ENCODE measurements around the gene OSBP2. TPM values are rescaled to one million over a fixed set of nuclear protein-coding genes. Genes with fewer than 3 reads are reported as not detected.

Gene OSBP2
- total and polyA plus RNA-seq, 10 of the 15 experiments (the other 5 are each of a cell fraction or from before 2014, with no cell fraction given): 0.11 to 7.7 (median 3.6) TPM

DNA sequence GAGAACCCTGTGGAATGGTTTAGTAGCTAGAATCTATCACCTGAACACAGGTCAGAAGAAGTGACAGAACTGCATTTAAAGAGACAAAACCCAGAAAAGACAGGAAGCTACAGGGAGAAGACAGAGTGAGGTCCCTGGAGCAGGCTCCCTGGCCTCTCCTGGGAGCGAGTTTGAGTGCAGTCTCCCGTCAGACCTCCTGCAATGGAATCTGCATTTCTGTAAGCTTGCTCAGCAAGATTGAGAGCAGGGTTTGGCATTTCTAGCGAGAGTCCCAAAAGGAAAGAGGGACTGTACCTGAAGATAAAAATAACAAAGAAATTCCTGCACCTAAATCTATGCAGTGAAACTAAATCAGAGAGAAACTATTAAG is 199.7 kb downstream of the OSBP2 start:
- Histone ChIP-seq H3K79me2 (ENCODE audit: control insufficient read depth, insufficient read depth, low read length) (no peaks in the 10 kb centered on the region), H3K9ac (ENCODE audit: control insufficient read depth, insufficient read depth, low read length) (no peak overlapping the region), H3K9me3 (replicated peaks; ENCODE audit: control insufficient read depth, insufficient read depth, low read length) (no peaks in the 10 kb centered on the region; the same call in 2 of the 3 replicates), H4K20me1 (ENCODE audit: control insufficient read depth, insufficient read depth) (no peaks in the 10 kb centered on the region; the same call in 1 of the 2 replicates), H3K36me3 (ENCODE audit: control insufficient read depth in 2 of 2, insufficient read depth in 2 of 2, low read length in 1 of 2) (peaks cover 0 to 14% of the 10 kb centered on the region in 2 experiments; a peak in 2 of 4 replicates), H3K4me3 (no peak overlapping the region), H3K27ac (ENCODE audit: control insufficient read depth, insufficient read depth) (no peak overlapping the region), H3K27me3 (replicated peaks in 1 of 2; ENCODE audit: control insufficient read depth in 2 of 2, insufficient read depth in 2 of 2, low read length in 1 of 2) (no peaks in the 10 kb centered on the region), H3K4me2 (ENCODE audit: control insufficient read depth, insufficient read depth) (no peak overlapping the region), H2AFZ (ENCODE audit: control insufficient read depth, low read depth, low read length) (no peak overlapping the region), H3K4me1 (ENCODE audit: control insufficient read depth, insufficient read depth, low read length) (no peaks in the 10 kb centered on the region)
- intact Hi-C loops (cut with micrococcal nuclease; ENCODE audit: unreplicated experiment): loop anchor here (5.0 kb wide), 1 partner anchor 132 kb away; no protein-coding TSS in a partner anchor
- RAD21 ChIA-PET (ENCODE audit: unreplicated experiment): no interaction called here
- CTCF ChIA-PET: no interaction called here
- in situ Hi-C loops (cut with MboI): no loop called here
- no TSS peak for BruUV-seq (replicated peaks)
- WGBS (ENCODE audit: insufficient coverage, insufficient replicate concordance, low lambda C conversion rate, missing lambda C conversion rate): 26% methylated on average over 3 of the region's 3 CpGs
- FAIRE-seq (no peak), DNase-seq (ENCODE audit: low read depth, low spot score) (no peak), ATAC-seq (no peak)
- no peak for TF ChIP-seq CEBPB (IDR thresholded peaks at IDR 0.05; ENCODE audit: borderline replicate concordance in 1 of 2, low read depth in 2 of 2, low read length in 2 of 2)
- TF ChIP-seq, protein P1, sequence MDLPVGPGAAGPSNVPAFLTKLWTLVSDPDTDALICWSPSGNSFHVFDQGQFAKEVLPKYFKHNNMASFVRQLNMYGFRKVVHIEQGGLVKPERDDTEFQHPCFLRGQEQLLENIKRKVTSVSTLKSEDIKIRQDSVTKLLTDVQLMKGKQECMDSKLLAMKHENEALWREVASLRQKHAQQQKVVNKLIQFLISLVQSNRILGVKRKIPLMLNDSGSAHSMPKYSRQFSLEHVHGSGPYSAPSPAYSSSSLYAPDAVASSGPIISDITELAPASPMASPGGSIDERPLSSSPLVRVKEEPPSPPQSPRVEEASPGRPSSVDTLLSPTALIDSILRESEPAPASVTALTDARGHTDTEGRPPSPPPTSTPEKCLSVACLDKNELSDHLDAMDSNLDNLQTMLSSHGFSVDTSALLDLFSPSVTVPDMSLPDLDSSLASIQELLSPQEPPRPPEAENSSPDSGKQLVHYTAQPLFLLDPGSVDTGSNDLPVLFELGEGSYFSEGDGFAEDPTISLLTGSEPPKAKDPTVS (IDR thresholded peaks at IDR 0.05; ENCODE audit: low read depth, low read length): no peak
- TF ChIP-seq TCF12 (IDR thresholded peaks at IDR 0.05; ENCODE audit: low read depth, low read length): no peak
- no peak for TF ChIP-seq NBN (IDR thresholded peaks at IDR 0.05)
- TF ChIP-seq CBX5 (IDR thresholded peaks at IDR 0.05; ENCODE audit: low read depth): no peak
- TF ChIP-seq ZBED1 (IDR thresholded peaks at IDR 0.05; ENCODE audit: borderline replicate concordance): no peak
- TF ChIP-seq, protein P2, sequence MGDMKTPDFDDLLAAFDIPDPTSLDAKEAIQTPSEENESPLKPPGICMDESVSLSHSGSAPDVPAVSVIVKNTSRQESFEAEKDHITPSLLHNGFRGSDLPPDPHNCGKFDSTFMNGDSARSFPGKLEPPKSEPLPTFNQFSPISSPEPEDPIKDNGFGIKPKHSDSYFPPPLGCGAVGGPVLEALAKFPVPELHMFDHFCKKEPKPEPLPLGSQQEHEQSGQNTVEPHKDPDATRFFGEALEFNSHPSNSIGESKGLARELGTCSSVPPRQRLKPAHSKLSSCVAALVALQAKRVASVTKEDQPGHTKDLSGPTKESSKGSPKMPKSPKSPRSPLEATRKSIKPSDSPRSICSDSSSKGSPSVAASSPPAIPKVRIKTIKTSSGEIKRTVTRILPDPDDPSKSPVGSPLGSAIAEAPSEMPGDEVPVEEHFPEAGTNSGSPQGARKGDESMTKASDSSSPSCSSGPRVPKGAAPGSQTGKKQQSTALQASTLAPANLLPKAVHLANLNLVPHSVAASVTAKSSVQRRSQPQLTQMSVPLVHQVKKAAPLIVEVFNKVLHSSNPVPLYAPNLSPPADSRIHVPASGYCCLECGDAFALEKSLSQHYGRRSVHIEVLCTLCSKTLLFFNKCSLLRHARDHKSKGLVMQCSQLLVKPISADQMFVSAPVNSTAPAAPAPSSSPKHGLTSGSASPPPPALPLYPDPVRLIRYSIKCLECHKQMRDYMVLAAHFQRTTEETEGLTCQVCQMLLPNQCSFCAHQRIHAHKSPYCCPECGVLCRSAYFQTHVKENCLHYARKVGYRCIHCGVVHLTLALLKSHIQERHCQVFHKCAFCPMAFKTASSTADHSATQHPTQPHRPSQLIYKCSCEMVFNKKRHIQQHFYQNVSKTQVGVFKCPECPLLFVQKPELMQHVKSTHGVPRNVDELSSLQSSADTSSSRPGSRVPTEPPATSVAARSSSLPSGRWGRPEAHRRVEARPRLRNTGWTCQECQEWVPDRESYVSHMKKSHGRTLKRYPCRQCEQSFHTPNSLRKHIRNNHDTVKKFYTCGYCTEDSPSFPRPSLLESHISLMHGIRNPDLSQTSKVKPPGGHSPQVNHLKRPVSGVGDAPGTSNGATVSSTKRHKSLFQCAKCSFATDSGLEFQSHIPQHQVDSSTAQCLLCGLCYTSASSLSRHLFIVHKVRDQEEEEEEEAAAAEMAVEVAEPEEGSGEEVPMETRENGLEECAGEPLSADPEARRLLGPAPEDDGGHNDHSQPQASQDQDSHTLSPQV (IDR thresholded peaks at IDR 0.05): no peak
- no peak for TF ChIP-seq HDGF (IDR thresholded peaks at IDR 0.05)
- TF ChIP-seq IKZF2 (IDR thresholded peaks at IDR 0.05): no peak
- TF ChIP-seq POLR2A (IDR thresholded peaks at IDR 0.05; ENCODE audit: low read depth, low read length): no peak
- SMC1A ChIA-PET (ENCODE audit: uncharacterized antibody, unreplicated experiment): interaction anchor here (1.3 to 1.8 kb wide), 2 partner anchors 16 to 131 kb away, joined by 4 to 7 read pairs; no protein-coding TSS in a partner anchor
- POLR2A ChIA-PET: no interaction called here
